ENCODE measurements around the gene SLC12A7.

SLC12A7 gene

DNA sequence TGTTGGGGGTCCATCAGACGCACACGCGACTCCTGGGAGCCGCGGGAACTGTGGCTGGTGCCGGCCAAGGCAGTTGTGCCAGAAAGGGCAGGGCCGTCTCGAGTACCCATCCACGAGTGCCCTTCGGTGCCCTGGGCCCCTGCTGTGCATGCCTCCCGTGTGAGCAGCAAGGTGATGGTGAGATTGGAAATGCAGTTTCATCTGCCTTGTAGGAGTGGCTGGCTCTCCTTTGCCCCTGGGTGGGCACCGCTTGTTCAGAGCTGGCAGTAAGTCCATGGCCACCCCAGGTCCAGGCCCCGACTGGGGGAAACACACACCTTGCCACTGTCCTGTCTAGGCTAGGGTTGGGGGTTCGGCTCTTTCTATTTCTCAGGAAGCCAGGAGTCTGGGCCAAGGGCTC, 97.5 kb downstream of the SLC12A7 start:
- DNase-seq: no peak

GRCh38 chr5:1013948-1014301, 97.9 kb downstream of the SLC12A7 start:
- DNase-seq: no peak

DNA sequence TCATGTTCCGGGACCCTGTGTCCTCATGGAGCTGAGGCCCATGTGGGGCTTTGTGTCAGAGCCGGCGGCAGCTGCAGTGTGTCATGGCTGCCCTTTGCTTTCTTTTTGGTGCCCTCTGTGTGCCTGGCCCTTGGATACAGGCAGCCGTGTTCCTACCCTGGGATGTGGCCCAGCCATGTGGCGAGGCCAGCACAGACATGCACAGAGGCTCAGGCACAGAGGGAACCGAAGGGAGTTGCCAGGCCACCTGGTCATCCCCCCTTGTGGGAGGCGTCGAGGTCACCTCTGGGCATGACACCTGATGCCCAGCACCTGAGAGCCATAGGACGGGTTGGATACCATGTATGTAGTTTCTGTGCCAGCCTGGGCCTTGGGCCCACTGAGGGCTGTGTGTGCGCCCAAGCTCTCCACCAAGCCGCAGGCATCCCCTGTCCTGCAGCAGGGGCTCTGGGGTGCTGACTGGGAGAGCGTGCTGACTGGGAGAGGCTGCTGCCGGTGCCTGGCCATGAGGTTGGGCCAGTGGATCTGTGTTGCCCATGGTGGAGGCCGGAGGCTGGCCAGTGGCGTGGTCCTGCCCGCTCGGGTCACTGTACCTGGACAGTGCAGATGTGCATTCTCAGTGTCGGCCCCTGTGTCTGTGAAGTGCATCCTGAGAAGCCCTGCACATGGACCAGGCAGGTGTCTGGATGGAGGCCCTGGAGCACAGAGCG, 98.5 kb downstream of the SLC12A7 start:
- DNase-seq: no peak

- DNase-seq: no peak
Observed at GRCh38 chr5:1012900-1013237, 99.0 kb downstream of the SLC12A7 start.

- no peak for DNase-seq
Observed at GRCh38 chr5:1012313-1012841, 99.5 kb downstream of the SLC12A7 start.

- no peak for DNase-seq
Observed at GRCh38 chr5:1011741-1012312, 100.0 kb downstream of the SLC12A7 start.

DNA sequence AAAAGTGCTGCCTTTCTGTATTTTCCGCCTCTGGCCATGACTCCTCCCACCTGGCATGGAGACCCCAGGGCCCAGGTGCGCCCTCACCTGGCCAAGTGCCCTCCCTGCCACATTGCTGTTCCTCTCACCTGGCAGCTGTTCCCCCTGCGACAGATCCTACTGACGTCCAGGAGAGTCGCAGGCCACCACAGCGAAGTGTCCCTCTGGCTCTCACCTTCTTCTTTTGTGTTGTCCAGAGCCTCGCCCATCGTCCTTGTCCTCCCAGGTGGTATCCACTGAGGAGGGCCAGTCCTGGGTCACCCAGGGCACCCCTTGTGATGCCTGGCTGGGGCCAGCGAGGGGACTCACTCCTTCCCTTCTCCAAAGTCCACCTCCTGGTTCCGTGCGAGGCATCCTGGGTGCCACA, 100.6 kb downstream of the SLC12A7 start:
- DNase-seq: no peak

- no peak for DNase-seq
Observed at GRCh38 chr5:1010641-1011046, 101.2 kb downstream of the SLC12A7 start.

DNA sequence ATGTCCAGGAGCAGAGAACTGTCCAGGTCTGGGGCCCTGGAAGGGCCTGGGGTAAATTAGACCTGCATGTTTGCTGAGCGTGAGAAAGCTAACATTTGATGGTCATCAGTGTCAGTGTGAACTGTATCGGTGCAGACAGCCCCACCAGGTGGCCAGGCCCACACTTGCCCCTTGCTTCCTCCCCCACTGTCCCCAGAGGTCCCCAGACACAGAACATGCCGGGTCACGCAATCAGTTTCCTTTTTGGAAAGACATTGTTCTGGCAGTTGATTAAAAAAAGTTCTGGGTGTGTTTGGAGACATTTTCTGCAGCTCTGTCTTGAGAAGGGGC, 101.7 kb downstream of the SLC12A7 start:
- DNase-seq: no peak

- DNase-seq: no peak
Observed at GRCh38 chr5:1009359-1010180, 102.3 kb downstream of the SLC12A7 start.

GRCh38 chr5:1008451-1009358, 103.2 kb downstream of the SLC12A7 start, which contains the start of gene NKD2:
Gene NKD2, plus strand, starts transcription at chr5:1008802. Its CDS starts 256 bp downstream, at chr5:1009058.
- no peak for DNase-seq

GRCh38 chr5:1007681-1008450, 104.0 kb downstream of the SLC12A7 start:
- DNase-seq: no peak

GRCh38 chr5:1007221-1007680, 104.6 kb downstream of the SLC12A7 start:
- DNase-seq: no peak

DNA sequence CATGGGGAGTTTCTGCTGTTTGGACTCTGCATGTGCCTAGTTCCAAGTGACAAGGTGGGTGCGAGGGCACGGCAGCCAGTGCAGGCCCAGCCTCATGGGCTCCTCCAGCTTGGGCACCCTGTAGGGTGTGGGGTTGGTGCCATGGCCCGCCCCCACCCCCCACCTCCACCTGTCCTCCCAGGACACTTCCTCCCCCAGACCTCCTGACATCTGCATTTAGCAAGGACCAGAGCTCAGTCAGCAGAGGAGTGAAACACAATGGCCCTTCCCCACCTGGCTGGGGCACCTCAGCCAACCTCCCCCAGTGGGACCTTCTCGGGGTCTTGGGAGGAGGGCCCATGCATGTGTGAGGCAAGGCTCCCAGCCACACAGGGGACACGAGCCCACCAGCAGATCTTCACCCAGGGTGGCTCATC, 105.2 kb downstream of the SLC12A7 start:
- DNase-seq: no peak

DNA sequence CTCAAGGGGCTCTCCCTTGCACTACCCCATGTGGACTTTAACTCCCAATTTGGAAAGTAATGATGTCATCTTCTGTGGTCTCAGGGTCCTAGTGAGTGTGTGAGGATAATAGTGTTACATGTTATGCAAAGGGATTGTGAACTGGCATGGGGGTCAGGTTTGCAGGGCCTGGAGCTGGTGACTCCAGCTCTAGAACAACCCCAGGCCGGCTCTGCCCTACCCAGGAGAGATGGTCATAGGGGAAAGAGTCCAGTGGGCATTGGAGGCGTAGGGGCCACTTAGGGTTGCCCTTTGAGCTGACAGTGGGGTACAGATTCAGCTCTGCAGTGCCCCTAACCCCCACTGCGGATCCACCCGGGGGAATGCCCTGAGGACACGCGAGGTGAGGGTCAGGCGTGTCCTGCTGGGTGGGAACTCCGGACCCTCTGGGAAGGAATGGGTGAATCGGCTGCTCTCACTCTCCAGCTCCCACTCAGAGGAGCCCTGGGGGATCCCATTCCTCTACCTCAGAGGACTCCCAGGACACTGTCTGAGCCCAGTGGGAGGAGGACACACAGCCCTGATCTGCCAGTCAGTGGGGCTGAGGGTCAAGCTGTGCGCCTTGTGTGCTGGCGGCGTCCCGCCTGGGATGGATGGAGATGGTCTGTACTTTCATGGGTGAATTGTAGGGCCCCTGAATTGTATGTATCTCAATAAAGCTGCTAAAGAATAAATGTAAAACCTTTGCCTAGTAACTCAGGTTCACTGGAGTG, 105.8 kb downstream of the SLC12A7 start:
- DNase-seq: no peak

GRCh38 chr5:1005249-1005851, 106.5 kb downstream of the SLC12A7 start:
- DNase-seq: no peak

DNA sequence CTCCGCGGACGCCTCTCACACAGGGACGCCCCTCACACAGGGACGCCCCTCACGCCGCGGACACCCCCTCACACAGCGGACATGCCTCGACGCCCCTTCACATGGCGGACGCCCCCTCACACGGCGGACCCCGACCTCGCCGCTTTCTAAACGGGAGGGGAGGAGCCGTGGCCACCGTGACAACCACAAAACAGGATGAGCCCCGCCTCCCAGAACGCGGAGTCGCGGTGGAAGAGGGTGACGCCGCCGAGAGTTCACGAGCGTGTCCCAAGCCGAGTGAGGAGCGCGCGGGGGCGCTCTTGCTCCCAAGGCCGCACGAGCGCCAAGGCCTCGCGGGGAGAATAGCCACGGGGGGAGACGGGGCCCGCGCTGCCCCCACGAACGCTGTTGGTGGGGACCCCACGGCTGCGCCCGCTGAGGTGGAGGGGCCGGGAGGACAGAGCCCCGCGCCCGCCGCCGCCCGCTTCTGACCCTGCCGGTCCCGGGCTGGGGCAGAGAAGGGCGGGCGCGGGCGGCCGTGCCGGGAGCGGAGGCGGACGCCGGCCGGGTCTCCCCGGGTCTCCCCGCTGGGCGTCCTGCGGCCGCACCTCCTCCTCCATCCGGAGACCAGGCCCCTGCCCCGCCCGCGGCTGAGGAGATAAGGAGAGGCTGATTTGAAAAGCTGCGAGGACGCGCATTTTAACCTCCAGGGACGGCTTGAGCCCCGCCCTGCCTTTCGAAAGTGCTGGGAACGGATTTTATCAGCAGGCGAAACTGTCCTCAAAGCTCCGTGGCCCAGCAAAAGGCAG, 107.2 kb downstream of the SLC12A7 start:
- DNase-seq: peak; percentile 31

- no peak for DNase-seq
Observed at GRCh38 chr5:1003296-1003937, 108.4 kb downstream of the SLC12A7 start.

DNA sequence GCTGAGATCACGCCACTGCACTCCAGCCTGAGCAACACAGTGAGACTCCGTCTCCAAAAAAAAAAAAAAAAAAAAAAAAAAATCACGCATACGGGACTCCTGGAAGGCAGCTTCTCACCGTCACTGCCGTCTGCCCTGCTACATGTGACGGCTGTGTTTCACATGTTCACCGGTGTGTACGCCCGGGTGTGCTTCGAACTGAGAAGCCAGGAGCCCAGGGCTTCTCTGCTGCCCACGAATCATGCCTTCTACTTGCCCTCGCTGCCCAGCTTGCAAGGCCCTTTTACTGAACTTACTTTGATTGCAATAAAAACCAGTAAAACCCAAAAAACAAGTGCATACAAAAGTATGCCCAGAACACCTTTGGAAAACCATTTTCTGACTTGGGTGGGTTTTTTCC, 109.0 kb downstream of the SLC12A7 start:
- DNase-seq: no peak

GRCh38 chr5:1002271-1002546, 109.7 kb downstream of the SLC12A7 start:
- no peak for DNase-seq

Data from fibroblast of skin of right biceps (primary cell).